ENCODE measurements around the gene AMFR. TPM values are rescaled to one million over a fixed set of nuclear protein-coding genes. Genes with fewer than 3 reads are reported as not detected.

Gene AMFR
- total RNA-seq, 1 experiment from 2014 or later = 25.6 TPM

GRCh38 chr16:56327929-56328258 lies 97.5 kb downstream of the AMFR start:
- WGBS (ENCODE audit: extremely low coverage, insufficient read length, low lambda C conversion rate) = no CpG with 5 or more reads among the region's 6 CpGs

More at GRCh38 chr16:56327929-56328258, 97.5 kb downstream of the AMFR start:
- H3K4me3 Mint-ChIP-seq = no peak overlapping the region
- peaks cover 1% of the 10 kb centered on the region; the same call in 1 of the 2 replicates for H3K27me3 Mint-ChIP-seq (ENCODE audit: low read depth)
- Histone ChIP-seq H3K23ac (ENCODE audit: insufficient read length, low read depth, low read length) (no peak overlapping the region), H3K23me2 (ENCODE audit: insufficient read length, low read depth, low read length, poor library complexity, severe bottlenecking) (no peaks in the 10 kb centered on the region), H3K14ac (ENCODE audit: insufficient read depth, low read length) (no peak overlapping the region), H3K56ac (ENCODE audit: insufficient read length, low read depth, low read length) (no peak overlapping the region), H2AFZ (ENCODE audit: low read length) (no peak overlapping the region), H4K20me1 (ENCODE audit: control insufficient read depth, insufficient read depth, insufficient read length) (no peaks in the 10 kb centered on the region), H3K4me1 (ENCODE audit: insufficient read depth, low read length) (no peaks in the 10 kb centered on the region), H3K27ac (ENCODE audit: insufficient read length, low read depth, low read length) (no peak overlapping the region), H3K18ac (ENCODE audit: insufficient read length, low read depth, low read length) (no peak overlapping the region), H2AK5ac (ENCODE audit: insufficient read length, low read length) (no peak overlapping the region), H2BK5ac (ENCODE audit: insufficient read length, low read length) (no peak overlapping the region), H2BK20ac (ENCODE audit: low read depth, low read length, poor library complexity, severe bottlenecking) (no peak overlapping the region), H4K8ac (replicated peaks; ENCODE audit: insufficient read length, low read depth, low read length) (no peak overlapping the region), H4K91ac (ENCODE audit: insufficient read length, low read depth, low read length) (no peak overlapping the region), H3T11ph (ENCODE audit: low read length) (no peak overlapping the region), H2BK12ac (ENCODE audit: insufficient read length, low read depth, low read length) (no peak overlapping the region), H3K4ac (ENCODE audit: low read depth, low read length) (no peak overlapping the region), H4K5ac (ENCODE audit: insufficient read length, low read depth, low read length) (no peak overlapping the region), H2BK15ac (ENCODE audit: low read depth, low read length) (no peak overlapping the region), H3K4me2 (ENCODE audit: insufficient read depth, insufficient read length, low read length) (no peak overlapping the region), H3K27me3 (ENCODE audit: insufficient read depth, low read length) (no peaks in the 10 kb centered on the region), H3K9me3 (ENCODE audit: control insufficient read depth, low read depth, low read length) (no peaks in the 10 kb centered on the region), H3K79me2 (ENCODE audit: insufficient read depth, low read length) (no peaks in the 10 kb centered on the region), H3K9ac (ENCODE audit: extremely low read depth, insufficient read length, low read length) (no peak overlapping the region), H2BK120ac (ENCODE audit: low read depth, low read length, poor library complexity, severe bottlenecking) (no peak overlapping the region), H3K79me1 (ENCODE audit: insufficient read depth, low read depth, low read length, poor library complexity, severe bottlenecking) (no peaks in the 10 kb centered on the region)
- H3K27ac Mint-ChIP-seq = no peak overlapping the region
- no peaks in the 10 kb centered on the region; a peak in 1 of 7 replicates for H3K36me3 Mint-ChIP-seq (ENCODE audit: insufficient read depth in 1 of 3, low read depth in 3 of 3)
- H3K4me1 Mint-ChIP-seq = no peaks in the 10 kb centered on the region
- no peak for DNase-seq
- no peaks in the 10 kb centered on the region for H3K9me3 Mint-ChIP-seq
- TF ChIP-seq CTCF (conservative IDR thresholded peaks at IDR 0.05) = no peak
